Epithelial cell of proximal tubule (primary cell): ENCODE results near the gene CD28. TPM values are rescaled to one million over a fixed set of nuclear protein-coding genes. Genes with fewer than 3 reads are reported as not detected.

Source experiments
- DNase-seq: peaks from one replicate; pipeline ENCODE4 v3.0.0-alpha.2; 2011; ENCODE audit warnings: low read depth
- H3K4me3 ChIP-seq: 2 replicates; pipeline ENCODE4 v1.5.1; 2011; ENCODE audit warnings: low read depth, mild to moderate bottlenecking, low read length
- CTCF ChIP-seq: conservative IDR thresholded peaks from 2 replicates; pipeline ENCODE4 v1.5.1; 2012; ENCODE audit warnings: low read depth, mild to moderate bottlenecking, low read length
- total RNA-seq: library from RNA; depleted of rRNA; stranded (reverse); fragments of >200 nt; gene quantifications from 2 replicates; pipeline ENCODE4 v1.2.3, GENCODE V29; 2015

The CD28 gene
- not detected in 2 replicates for total RNA-seq

- H3K4me3 ChIP-seq, result no peak within 1 kb of the TSS
- TF ChIP-seq CTCF, result no peak
- no peak for DNase-seq
Measured at GRCh38 chr2:203706403-203706802, at the start of gene CD28. Gene CD28, plus strand, starts transcription at chr2:203706639. Its CDS starts 58 bp downstream, at chr2:203706697.

GRCh38 chr2:203659331-203660049 is 46.9 kb upstream of the CD28 start:
- no peak for DNase-seq
- H3K4me3 ChIP-seq, result no peak overlapping the region
- TF ChIP-seq CTCF, result no peak

GRCh38 chr2:203660465-203660864 is 46.0 kb upstream of the CD28 start:
- DNase-seq, result no peak
- no peak overlapping the region for H3K4me3 ChIP-seq
- no peak for TF ChIP-seq CTCF

- TF ChIP-seq CTCF, result no peak
- no peak for DNase-seq
- no peak overlapping the region for H3K4me3 ChIP-seq
Measured at GRCh38 chr2:203661279-203661908, 45.0 kb upstream of the CD28 start.

- no peak for TF ChIP-seq CTCF
- H3K4me3 ChIP-seq, result no peak overlapping the region
- no peak for DNase-seq
Measured at GRCh38 chr2:203662487-203662886, 44.0 kb upstream of the CD28 start.

- TF ChIP-seq CTCF, result no peak
- DNase-seq, result no peak
- H3K4me3 ChIP-seq, result no peak overlapping the region
Measured at GRCh38 chr2:203662951-203663350, 43.5 kb upstream of the CD28 start.
